ENCODE results near the gene FXYD6.

Gene FXYD6

DNA sequence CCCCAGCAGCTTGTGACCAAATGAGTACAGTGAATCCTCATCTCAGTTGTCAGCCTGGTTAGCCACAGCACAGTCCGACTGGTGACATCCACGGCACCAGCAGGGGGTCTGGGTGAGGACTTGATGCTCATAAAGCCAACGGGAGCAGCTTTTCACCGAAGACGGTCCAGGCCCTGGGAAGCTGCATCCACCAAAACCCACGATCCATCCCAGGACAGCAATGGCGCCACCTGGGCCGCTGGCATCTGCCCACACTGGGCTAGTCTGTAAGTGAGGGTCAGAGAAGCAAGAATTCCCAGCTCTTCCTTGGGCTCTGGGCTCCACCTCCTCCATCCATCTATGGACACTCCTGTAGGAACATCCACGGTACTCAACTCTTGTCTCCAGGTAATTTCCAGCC, 25.1 kb upstream of the FXYD6 start:
- Histone ChIP-seq H3K4me3 (ENCODE audit: insufficient read depth, low read length, poor library complexity, severe bottlenecking) (no peak overlapping the region), H3K27me3 (ENCODE audit: low read length) (no peaks in the 10 kb centered on the region), H3K79me2 (ENCODE audit: insufficient read depth, low read length) (no peaks in the 10 kb centered on the region), H3K36me3 (ENCODE audit: low read length) (no peaks in the 10 kb centered on the region), H3F3A (ENCODE audit: insufficient read depth) (no peaks in the 10 kb centered on the region), H4K20me1 (ENCODE audit: low read depth, low read length) (no peaks in the 10 kb centered on the region), H3K4me2 (ENCODE audit: low read depth, low read length, poor library complexity, severe bottlenecking) (no peak overlapping the region), H3K27ac (ENCODE audit: low read depth, low read length) (no peak overlapping the region), H3K9me2 (replicated peaks; ENCODE audit: insufficient read depth, low read length) (no peaks in the 10 kb centered on the region), H3K9ac (ENCODE audit: low read length) (no peak overlapping the region), H3K9me3 (ENCODE audit: insufficient read depth, low read length) (no peaks in the 10 kb centered on the region), H2AFZ (ENCODE audit: low read depth, low read length, severe bottlenecking) (no peak overlapping the region)
- TF ChIP-seq EZH2phosphoT487 (conservative IDR thresholded peaks at IDR 0.05; ENCODE audit: low read length), result no peak
- TF ChIP-seq, protein P1, sequence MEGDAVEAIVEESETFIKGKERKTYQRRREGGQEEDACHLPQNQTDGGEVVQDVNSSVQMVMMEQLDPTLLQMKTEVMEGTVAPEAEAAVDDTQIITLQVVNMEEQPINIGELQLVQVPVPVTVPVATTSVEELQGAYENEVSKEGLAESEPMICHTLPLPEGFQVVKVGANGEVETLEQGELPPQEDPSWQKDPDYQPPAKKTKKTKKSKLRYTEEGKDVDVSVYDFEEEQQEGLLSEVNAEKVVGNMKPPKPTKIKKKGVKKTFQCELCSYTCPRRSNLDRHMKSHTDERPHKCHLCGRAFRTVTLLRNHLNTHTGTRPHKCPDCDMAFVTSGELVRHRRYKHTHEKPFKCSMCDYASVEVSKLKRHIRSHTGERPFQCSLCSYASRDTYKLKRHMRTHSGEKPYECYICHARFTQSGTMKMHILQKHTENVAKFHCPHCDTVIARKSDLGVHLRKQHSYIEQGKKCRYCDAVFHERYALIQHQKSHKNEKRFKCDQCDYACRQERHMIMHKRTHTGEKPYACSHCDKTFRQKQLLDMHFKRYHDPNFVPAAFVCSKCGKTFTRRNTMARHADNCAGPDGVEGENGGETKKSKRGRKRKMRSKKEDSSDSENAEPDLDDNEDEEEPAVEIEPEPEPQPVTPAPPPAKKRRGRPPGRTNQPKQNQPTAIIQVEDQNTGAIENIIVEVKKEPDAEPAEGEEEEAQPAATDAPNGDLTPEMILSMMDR (IDR thresholded peaks at IDR 0.05; ENCODE audit: insufficient read depth, low read length, poor library complexity, severe bottlenecking), result no peak

DNA sequence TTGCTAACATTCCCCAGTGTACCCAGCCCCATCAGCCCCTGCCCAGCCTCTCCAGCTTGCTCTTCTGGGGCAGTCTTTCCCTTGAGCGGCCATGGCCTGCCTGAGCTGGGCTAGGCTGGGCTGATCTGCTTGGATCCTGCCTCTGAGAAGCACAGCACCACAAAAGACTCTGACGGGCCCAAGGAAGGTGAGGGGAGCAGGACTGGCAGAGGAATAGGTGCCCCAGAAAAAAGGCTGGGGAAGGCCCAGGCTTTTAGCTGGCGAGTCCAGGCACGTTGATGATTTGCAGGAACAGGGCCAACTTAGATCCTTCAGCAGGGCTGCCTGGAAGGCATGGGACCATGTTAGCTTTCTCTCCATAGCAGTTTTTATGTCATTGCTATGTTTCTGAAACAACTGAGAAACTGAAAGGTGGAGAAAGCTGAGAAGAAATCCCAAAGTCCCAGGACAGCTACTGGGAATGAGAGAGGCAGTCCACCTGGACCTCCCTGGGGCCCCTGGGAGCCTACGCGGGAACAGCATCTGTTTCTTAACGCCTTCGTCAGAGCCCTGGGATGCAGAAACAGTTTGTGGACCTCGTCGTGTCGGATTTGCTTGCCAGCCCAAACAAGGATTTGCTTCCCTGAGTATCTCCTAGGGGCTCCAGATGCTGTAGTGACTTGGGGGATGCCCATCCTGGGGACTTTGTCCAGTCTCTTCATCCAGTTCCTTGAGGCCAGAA, 24.4 kb upstream of the FXYD6 start:
- TF ChIP-seq EZH2phosphoT487 (conservative IDR thresholded peaks at IDR 0.05; ENCODE audit: low read length), result no peak
- TF ChIP-seq, protein P1 (IDR thresholded peaks at IDR 0.05; ENCODE audit: insufficient read depth, low read length, poor library complexity, severe bottlenecking), result no peak
- no peaks in the 10 kb centered on the region for H3K79me2 ChIP-seq (ENCODE audit: insufficient read depth, low read length)
- H2AFZ ChIP-seq (ENCODE audit: low read depth, low read length, severe bottlenecking), result no peak overlapping the region
- H3K9ac ChIP-seq (ENCODE audit: low read length), result no peak overlapping the region
- H3K27me3 ChIP-seq (ENCODE audit: low read length), result no peaks in the 10 kb centered on the region
- H3K4me2 ChIP-seq (ENCODE audit: low read depth, low read length, poor library complexity, severe bottlenecking), result no peak overlapping the region
- H3F3A ChIP-seq (ENCODE audit: insufficient read depth), result no peaks in the 10 kb centered on the region
- no peaks in the 10 kb centered on the region for H3K9me2 ChIP-seq (replicated peaks; ENCODE audit: insufficient read depth, low read length)
- H3K27ac ChIP-seq (ENCODE audit: low read depth, low read length), result no peak overlapping the region
- no peak overlapping the region for H3K4me3 ChIP-seq (ENCODE audit: insufficient read depth, low read length, poor library complexity, severe bottlenecking)
- H3K9me3 ChIP-seq (ENCODE audit: insufficient read depth, low read length), result no peaks in the 10 kb centered on the region
- H3K36me3 ChIP-seq (ENCODE audit: low read length), result no peaks in the 10 kb centered on the region
- no peaks in the 10 kb centered on the region for H4K20me1 ChIP-seq (ENCODE audit: low read depth, low read length)

DNA sequence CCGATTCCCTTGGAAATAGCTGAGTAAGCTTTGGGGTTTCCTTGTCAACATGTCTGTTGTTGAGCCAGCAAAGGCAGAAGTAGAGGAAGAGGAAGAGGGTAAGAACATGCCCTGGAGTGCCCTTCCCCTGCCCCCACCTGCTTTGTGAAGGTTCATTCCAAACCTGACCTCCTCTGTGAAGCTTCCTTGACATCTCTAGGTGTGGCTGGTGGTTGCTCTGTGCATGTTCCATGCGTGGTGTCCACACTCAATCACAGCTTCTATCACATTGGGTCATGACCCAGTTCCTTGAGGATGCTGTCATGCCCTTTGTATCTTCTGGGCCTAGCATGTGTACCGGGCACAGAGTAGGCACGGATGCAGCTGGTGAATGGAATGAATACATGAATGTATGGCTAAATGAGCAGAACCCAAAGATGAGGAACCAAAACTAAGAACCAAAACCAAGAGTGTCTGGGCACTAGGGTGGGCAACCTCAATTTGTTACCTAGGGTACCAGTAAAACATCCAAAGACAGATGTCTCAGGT, 23.7 kb upstream of the FXYD6 start:
- no peaks in the 10 kb centered on the region for H3K79me2 ChIP-seq (ENCODE audit: insufficient read depth, low read length)
- no peaks in the 10 kb centered on the region for H3K36me3 ChIP-seq (ENCODE audit: low read length)
- H3K4me3 ChIP-seq (ENCODE audit: insufficient read depth, low read length, poor library complexity, severe bottlenecking), result no peak overlapping the region
- no peaks in the 10 kb centered on the region for H4K20me1 ChIP-seq (ENCODE audit: low read depth, low read length)
- H3K27ac ChIP-seq (ENCODE audit: low read depth, low read length), result no peak overlapping the region
- H3K9me3 ChIP-seq (ENCODE audit: insufficient read depth, low read length), result no peaks in the 10 kb centered on the region
- no peaks in the 10 kb centered on the region for H3K9me2 ChIP-seq (replicated peaks; ENCODE audit: insufficient read depth, low read length)
- H3K27me3 ChIP-seq (ENCODE audit: low read length), result no peaks in the 10 kb centered on the region
- H3K9ac ChIP-seq (ENCODE audit: low read length), result no peak overlapping the region
- no peaks in the 10 kb centered on the region for H3F3A ChIP-seq (ENCODE audit: insufficient read depth)
- no peak overlapping the region for H2AFZ ChIP-seq (ENCODE audit: low read depth, low read length, severe bottlenecking)
- TF ChIP-seq EZH2phosphoT487 (conservative IDR thresholded peaks at IDR 0.05; ENCODE audit: low read length), result no peak
- TF ChIP-seq, protein P1 (IDR thresholded peaks at IDR 0.05; ENCODE audit: insufficient read depth, low read length, poor library complexity, severe bottlenecking), result no peak
- no peak overlapping the region for H3K4me2 ChIP-seq (ENCODE audit: low read depth, low read length, poor library complexity, severe bottlenecking)

All from SU-DHL-6 (cell line).